A673 (cell line): ENCODE measurements around the gene NFASC. TPM values are rescaled to one million over a fixed set of nuclear protein-coding genes. Genes with fewer than 3 reads are reported as not detected.

Source experiments
- BruUV-seq: library from RNA; stranded (reverse); fragments of 400-500 nt; replicated peaks from 2 replicates; lab custom pipeline; 2021; lab: Mats Ljungman, UMichigan
- CTCF ChIA-PET: fragments of 300-600 bp; sonication (Branson Sonifier 250); formaldehyde crosslinking; loops from one replicate; lab custom pipeline; 2022; ENCODE audit warnings: antibody characterized with exemption; lab: Charles Lee
- POLR2A ChIA-PET: fragments of 300-600 bp; sonication (Branson Sonifier 250); formaldehyde crosslinking; loops from one replicate; lab custom pipeline; 2022; ENCODE audit warnings: antibody characterized with exemption; ENCODE audit not compliant: low non-redundant PET; lab: Charles Lee
- DNase-seq: peaks from one replicate; pipeline ENCODE4 v3.0.0-alpha.2; 2015; ENCODE audit warnings: low spot score
- H3K27ac ChIP-seq: fragments of 200-600 bp; sonication (generic); 2 replicates; pipeline ENCODE4 v1.5.1; 2016; ENCODE audit warnings: mixed run types, low read depth, mild to moderate bottlenecking, mixed read lengths, antibody characterized with exemption, low read length; ENCODE audit not compliant: poor library complexity, severe bottlenecking
- H3K27me3 ChIP-seq: fragments of 200-600 bp; sonication (generic); replicated peaks from 2 replicates; pipeline ENCODE4 v1.6.1; 2017; ENCODE audit warnings: mixed run types, low read depth, mild to moderate bottlenecking, mixed read lengths, antibody characterized with exemption, low read length; ENCODE audit not compliant: insufficient read depth, poor library complexity
- H3K36me3 ChIP-seq: fragments of 200-600 bp; sonication (generic); 2 replicates; pipeline ENCODE4 v1.6.1; 2016; ENCODE audit warnings: mixed run types, mild to moderate bottlenecking, mixed read lengths, antibody characterized with exemption, low read length; ENCODE audit not compliant: insufficient read depth, poor library complexity, severe bottlenecking
- H3K4me1 ChIP-seq: fragments of 200-600 bp; sonication (generic); 2 replicates; pipeline ENCODE4 v1.6.1; 2017; ENCODE audit warnings: mixed run types, mild to moderate bottlenecking, mixed read lengths, antibody characterized with exemption, low read length; ENCODE audit not compliant: insufficient read depth, poor library complexity, severe bottlenecking
- H3K4me3 ChIP-seq: fragments of 200-600 bp; sonication (generic); 2 replicates; pipeline ENCODE4 v1.5.1; 2016; ENCODE audit warnings: low read depth, mixed run types, mild to moderate bottlenecking, mixed read lengths, low read length; ENCODE audit not compliant: poor library complexity, severe bottlenecking
- H3K9me3 ChIP-seq: fragments of 200-600 bp; sonication (generic); 2 replicates; pipeline ENCODE4 v1.6.1; 2016; ENCODE audit warnings: mixed run types, low read depth, mild to moderate bottlenecking, mixed read lengths, antibody characterized with exemption, low read length; ENCODE audit not compliant: poor library complexity, severe bottlenecking
- CTCF ChIP-seq: fragments of 300-800, 200-600 bp; sonication (generic); conservative IDR thresholded peaks from 2 replicates; pipeline ENCODE4 v1.5.1; 2017; ENCODE audit warnings: low read depth, mild to moderate bottlenecking, antibody characterized with exemption, low read length, moderate library complexity, mixed read lengths
- EZH2 ChIP-seq: fragments of 200-600 bp; sonication (generic); IDR thresholded peaks from 2 replicates; pipeline ENCODE4 v1.6.1; 2017; ENCODE audit warnings: borderline replicate concordance, low read depth, mild to moderate bottlenecking, mixed read lengths, antibody characterized with exemption, low read length; ENCODE audit not compliant: poor library complexity, severe bottlenecking
- intact Hi-C: fragments of 100-400 bp; cut with micrococcal nuclease; formaldehyde crosslinking; loops from one replicate; pipeline ENCODE4 v1.10.0; 2022; ENCODE audit not compliant: unreplicated experiment
- total RNA-seq: library from RNA; stranded (reverse); gene quantifications from 2 replicates; pipeline ENCODE4 v1.2.3, GENCODE V29; 2021

The NFASC gene
- total RNA-seq, 1 experiment from 2014 or later, result 0.24 TPM

DNA sequence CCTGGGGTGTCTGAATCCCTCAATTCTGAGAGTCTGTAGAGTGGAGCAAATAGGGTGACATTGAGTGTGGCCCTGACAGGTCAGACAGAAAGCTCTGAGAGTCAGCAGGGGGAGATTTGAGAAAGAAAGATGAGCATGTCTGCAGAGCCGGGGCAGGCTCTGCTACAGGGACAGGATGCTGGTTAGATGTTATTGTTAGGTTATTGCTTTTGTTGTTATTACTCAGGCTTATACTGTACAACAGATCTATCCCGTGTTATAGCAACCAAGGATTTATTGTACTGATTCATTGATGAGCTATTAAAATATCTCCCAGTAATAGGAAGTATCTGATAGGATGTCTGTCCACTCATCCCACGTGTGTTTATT lies 59.5 kb downstream of the NFASC start:
- Histone ChIP-seq H3K4me1 (no peaks in the 10 kb centered on the region), H3K36me3 (no peaks in the 10 kb centered on the region), H3K27ac (no peak overlapping the region), H3K4me3 (no peak overlapping the region), H3K9me3 (no peaks in the 10 kb centered on the region), H3K27me3 (peaks cover 10% of the 10 kb centered on the region)
- no peak for DNase-seq
- ChIA-PET POLR2A (no interaction called here), CTCF (no interaction called here)
- BruUV-seq, result no TSS peak
- intact Hi-C loops, result no loop called here
- no peak for TF ChIP-seq EZH2
- TF ChIP-seq CTCF, result no peak

DNA sequence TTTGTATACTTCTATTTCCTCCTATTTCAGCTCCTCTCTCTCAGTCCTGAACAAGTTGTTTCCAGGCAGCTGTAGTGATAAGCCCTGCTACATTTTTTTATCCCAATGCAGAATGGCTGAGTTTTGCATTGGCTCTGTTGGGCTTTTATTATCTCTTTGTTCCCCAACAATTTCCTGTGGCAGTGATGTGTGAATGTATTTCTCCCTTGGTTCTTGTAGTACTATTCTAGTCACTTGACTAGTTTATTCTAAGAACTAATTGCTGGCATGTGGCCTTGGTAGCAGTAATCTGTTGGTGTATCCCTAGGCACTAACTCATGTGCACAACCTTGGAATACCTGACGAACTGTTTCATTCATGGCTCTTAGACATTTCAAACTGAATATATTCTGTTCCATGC lies 60.7 kb downstream of the NFASC start:
- Histone ChIP-seq H3K36me3 (no peaks in the 10 kb centered on the region), H3K9me3 (no peaks in the 10 kb centered on the region), H3K27me3 (peaks cover 10% of the 10 kb centered on the region), H3K4me1 (no peaks in the 10 kb centered on the region), H3K4me3 (no peak overlapping the region), H3K27ac (no peak overlapping the region)
- TF ChIP-seq EZH2 (no peak), CTCF (no peak)
- CTCF ChIA-PET, result no interaction called here
- intact Hi-C loops, result no loop called here
- no peak for DNase-seq
- POLR2A ChIA-PET, result interaction anchor here (0.7 kb wide), 1 partner anchor 118 kb away, joined by 5 read pairs; no protein-coding TSS in a partner anchor
- no TSS peak for BruUV-seq

GRCh38 chr1:204931768-204932572 lies 61.3 kb downstream of the NFASC start:
- no peaks in the 10 kb centered on the region for H3K4me1 ChIP-seq
- no peak for DNase-seq
- no peak for TF ChIP-seq CTCF
- TF ChIP-seq EZH2, result no peak
- no peaks in the 10 kb centered on the region for H3K36me3 ChIP-seq
- no TSS peak for BruUV-seq
- ChIA-PET CTCF (no interaction called here), POLR2A (no interaction called here)
- peaks cover 10% of the 10 kb centered on the region for H3K27me3 ChIP-seq
- no peak overlapping the region for H3K27ac ChIP-seq
- H3K4me3 ChIP-seq, result no peak overlapping the region
- no peaks in the 10 kb centered on the region for H3K9me3 ChIP-seq
- intact Hi-C loops, result no loop called here
